Omental fat pad (tissue), 4 donors: ENCODE results near the gene NAA16. TPM values are rescaled to one million over a fixed set of nuclear protein-coding genes. Genes with fewer than 3 reads are reported as not detected.

Source experiments
- ATAC-seq: fragments of 150-250 bp; one replicate; pipeline ENCODE4 v1.9.1; 2016; ENCODE audit warnings: mild to moderate bottlenecking, moderate library complexity; ENCODE audit not compliant: low FRiP score
- DNase-seq: peaks from one replicate; pipeline ENCODE4 v3.0.0-alpha.2; 2019; ENCODE audit warnings: low spot score
- CTCF ChIP-seq, 3 donors: fragments of 450-650 bp; IDR thresholded peaks; one replicate each; pipeline ENCODE4 v1.5.1; 2016 to 2017; ENCODE audit warnings: antibody characterized with exemption in 3 of 3, mild to moderate bottlenecking in 3 of 3, moderate library complexity in 2 of 3
- small RNA-seq: library from RNA; depleted of rRNA; stranded (forward); fragments of <200 nt; gene quantifications from one replicate; pipeline ENCODE3, GENCODE V24; 2016
- total RNA-seq, 4 donors: library from RNA; depleted of rRNA; stranded (reverse); fragments of >200 nt; gene quantifications; one replicate each; pipeline ENCODE4 v1.1.0, GENCODE V29; 2016

NAA16 gene
- total RNA-seq, 4 donors from 2014 or later = 8.9 to 20.7 (median 14.2) TPM

GRCh38 chr13:41426047-41426446 is 115.0 kb downstream of the NAA16 start:
- TF ChIP-seq CTCF (IDR thresholded peaks at IDR 0.05) = no peak
- ATAC-seq (no peak), DNase-seq (no peak)

Small RNA genes within 50 kb of the gene (small RNA-seq; reads per million reads assigned to genes)
- gene RNU6-57P = not detected

Other genes with a start within 250 kb of the NAA16 start
- gene WBP4, start 249.8 kb upstream of the NAA16 start, total RNA-seq = 10 to 100 TPM; 11.4 to 14.5 (median 11.8) TPM
- gene KBTBD6, start 178.5 kb upstream of the NAA16 start, total RNA-seq = 1 to 10 TPM; 4.3 to 8.4 (median 5.6) TPM
- gene KBTBD7, start 116.7 kb upstream of the NAA16 start, total RNA-seq = 1 to 10 TPM; 1.9 to 7.7 (median 4.6) TPM
- 10 to 100 TPM in 1 of 4 donors, 1 to 10 TPM in 3; 6.6 to 14.3 (median 8.2) TPM for gene MTRF1, start 47.7 kb upstream of the NAA16 start, total RNA-seq
- gene RGCC, start 146.3 kb downstream of the NAA16 start, total RNA-seq = 100 to 1,000 TPM; 142 to 321 (median 257) TPM